SKM-1 (cell line): ENCODE data around the gene TRMT6.

Experiments
- DNase-seq: peaks from one replicate; lab custom pipeline; 2025; ENCODE audit not compliant: unreplicated experiment; lab: John Stamatoyannopoulos, UW

The TRMT6 gene

DNA sequence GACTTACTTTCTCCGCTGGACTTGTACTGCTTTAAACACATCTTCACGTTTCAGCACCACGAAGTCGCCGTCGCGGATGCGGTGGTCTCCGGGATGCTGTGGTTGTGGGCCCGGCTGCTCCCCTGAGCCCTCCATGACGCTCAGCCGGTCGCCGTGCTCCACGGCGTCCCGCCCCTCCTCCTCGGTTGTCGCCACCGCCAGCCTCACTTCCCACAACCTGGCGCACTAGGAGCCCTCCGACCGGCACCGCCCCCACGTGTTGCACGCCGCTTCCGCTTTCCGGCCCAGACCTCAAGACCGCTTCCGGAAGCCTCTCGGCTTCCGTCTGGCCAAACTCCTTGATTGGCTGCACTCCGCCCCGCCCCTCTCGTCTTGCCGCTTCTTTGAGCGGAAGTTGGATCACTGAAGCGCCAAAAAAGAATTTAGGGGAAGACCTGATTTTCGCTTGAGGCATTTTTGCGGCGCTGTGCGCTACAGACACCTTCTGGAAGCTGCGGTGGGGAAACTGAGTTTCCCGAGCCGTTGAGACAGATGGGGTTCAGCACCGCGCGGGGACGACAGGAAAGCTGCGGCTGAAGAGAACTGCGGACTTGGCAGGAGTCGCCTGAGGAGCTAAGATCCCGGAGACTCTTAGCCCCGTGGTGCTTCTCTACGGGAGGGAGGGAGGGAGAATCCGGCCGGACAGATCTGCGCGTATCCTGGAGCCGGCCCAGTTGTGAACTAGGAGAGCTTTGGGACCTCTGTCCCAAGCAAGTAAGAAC is at the start of gene TRMT6, which contains the start of gene MCM8:
Gene TRMT6, minus strand, starts transcription at position 263 of the 761 bp plus-strand sequence. Its CDS starts 128 bp downstream, at position 135.
Gene MCM8, plus strand, starts transcription at position 382 of the 761 bp plus-strand sequence. CDS start 1,364 bp downstream, outside the sequence.
- peak; percentile 78 for DNase-seq

GRCh38 chr20:5999783-6000182 is 49.5 kb upstream of the TRMT6 start:
- DNase-seq: no peak

GRCh38 chr20:5996765-5997164 is 46.4 kb upstream of the TRMT6 start:
- DNase-seq: peak; percentile 12

DNA sequence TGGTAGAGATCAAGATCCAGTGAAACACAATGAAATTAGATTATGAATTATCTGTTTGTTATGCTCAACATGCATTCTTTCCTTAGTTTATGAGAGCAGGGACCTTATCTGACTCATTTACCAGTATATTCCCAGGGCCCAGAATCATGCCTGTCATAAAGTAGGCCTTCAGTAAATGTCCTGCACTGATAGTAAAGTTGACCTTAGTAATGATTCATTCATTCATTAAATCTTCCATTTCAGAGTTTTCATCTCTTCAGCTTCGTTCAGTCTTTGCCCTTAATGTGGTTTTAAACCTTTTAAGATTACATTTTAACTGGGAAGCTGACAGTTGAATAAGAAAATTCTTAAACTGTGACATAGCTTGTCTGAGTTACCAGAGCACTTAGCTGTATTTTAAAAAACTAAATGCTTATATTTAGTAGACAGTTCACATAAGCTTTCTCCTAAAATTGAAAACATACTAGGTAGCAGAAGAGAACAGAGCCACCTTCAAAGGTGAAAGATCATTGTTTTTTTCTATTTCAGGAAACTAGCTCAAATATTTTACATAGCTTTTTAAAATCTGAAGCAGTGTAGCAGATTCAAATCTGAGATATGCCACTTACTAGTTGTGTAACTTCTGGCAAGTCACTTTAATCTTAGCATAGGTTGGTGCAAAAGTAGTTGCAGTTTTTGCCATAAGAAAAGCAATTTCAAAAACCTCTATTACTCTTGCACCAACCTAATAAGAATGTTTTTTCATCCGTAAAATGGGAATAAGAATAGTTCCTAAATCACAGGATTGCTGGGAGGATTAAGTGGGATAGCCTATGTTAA is 41.5 kb upstream of the TRMT6 start:
- DNase-seq: no peak

- DNase-seq: no peak
Observed at GRCh38 chr20:5990946-5991345, 40.6 kb upstream of the TRMT6 start.

DNA sequence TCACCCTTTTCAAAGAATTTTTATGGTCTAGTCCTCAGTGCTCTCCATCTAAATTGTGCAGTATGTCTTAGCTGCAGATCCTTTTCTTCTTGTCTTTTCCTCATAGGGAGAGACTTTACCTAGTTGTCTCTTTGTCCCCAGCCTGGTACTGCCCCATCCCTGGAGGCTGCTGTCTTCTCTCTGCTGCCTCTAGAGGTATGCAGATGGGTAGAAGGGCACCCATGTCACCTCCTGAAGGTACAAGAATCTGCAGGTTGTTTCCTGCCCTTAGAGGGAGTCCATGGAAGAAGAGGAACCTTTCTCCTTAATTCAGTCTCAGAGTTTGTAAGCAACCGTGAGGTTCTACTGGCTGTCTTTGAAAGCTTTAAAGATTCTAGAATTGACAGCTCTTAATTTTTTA is 39.2 kb upstream of the TRMT6 start:
- no peak for DNase-seq

GRCh38 chr20:5987383-5987782 is 37.0 kb upstream of the TRMT6 start:
- DNase-seq: no peak

- no peak for DNase-seq
Observed at GRCh38 chr20:5980720-5981538, 30.6 kb upstream of the TRMT6 start.

DNA sequence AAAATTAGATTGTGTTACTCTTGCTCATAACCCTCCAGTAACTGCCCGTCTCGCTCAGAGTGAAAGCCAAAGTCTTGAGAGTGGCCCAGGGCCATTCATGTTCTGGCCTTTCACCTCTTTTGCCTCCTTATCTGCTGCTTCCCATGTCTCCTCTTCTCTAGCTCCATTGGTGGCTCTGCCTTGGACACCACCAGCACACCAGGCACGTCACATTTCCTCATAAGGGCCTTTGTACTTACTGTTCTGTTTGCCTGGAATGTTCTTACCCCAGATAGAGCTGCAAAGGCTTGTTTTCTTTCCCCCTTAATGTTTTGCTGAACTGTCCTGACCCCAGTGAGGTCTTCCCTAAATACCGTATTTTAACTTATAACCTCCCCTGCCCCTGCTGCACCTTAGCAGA is 29.5 kb upstream of the TRMT6 start:
- no peak for DNase-seq

DNA sequence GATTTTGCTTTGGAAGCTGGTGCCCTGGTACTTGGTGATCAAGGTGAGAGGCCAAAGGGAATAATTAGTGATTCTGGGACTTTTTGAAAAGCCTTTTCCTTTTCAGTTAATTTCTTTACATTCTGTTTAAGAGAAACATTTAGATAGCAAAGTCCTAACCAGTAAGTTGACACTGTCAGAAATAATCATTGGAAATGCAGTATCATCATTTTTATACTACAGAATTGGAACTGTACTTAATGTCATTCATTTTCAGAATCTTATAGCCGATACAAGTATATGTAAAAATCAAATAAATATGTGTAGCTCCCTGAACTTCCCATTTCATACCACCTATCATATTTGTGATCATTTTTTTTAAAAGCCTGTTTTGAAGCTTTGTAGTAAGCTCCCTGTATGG is 27.6 kb upstream of the TRMT6 start:
- no peak for DNase-seq

- no peak for DNase-seq
Observed at GRCh38 chr20:5977223-5977622, 26.9 kb upstream of the TRMT6 start.

DNA sequence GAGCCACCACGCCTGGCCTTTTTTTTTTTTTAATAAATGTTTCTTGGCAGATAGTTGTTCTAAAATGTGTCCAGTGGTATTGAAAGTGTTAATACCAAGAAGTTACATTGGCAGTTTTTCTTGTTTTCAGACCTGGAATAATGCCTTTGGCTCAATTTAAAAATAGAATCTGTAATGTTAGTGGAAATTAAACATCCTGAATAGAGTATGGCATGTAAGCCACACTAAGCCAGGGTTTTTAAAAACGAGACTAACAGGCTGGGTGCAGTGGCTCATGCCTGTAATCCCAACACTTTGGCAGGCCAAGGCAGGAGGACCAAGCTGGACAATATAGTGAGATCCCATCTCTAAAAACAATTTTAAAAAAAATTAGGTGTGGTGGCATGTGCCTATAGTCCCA is 25.4 kb upstream of the TRMT6 start:
- DNase-seq: no peak

GRCh38 chr20:5974531-5974930 is 24.2 kb upstream of the TRMT6 start:
- no peak for DNase-seq

GRCh38 chr20:5973971-5974370 is 23.6 kb upstream of the TRMT6 start:
- DNase-seq: peak; percentile 12

GRCh38 chr20:5973172-5973571 is 22.8 kb upstream of the TRMT6 start:
- DNase-seq: no peak

- no peak for DNase-seq
Observed at GRCh38 chr20:5971203-5971602, 20.9 kb upstream of the TRMT6 start.

DNA sequence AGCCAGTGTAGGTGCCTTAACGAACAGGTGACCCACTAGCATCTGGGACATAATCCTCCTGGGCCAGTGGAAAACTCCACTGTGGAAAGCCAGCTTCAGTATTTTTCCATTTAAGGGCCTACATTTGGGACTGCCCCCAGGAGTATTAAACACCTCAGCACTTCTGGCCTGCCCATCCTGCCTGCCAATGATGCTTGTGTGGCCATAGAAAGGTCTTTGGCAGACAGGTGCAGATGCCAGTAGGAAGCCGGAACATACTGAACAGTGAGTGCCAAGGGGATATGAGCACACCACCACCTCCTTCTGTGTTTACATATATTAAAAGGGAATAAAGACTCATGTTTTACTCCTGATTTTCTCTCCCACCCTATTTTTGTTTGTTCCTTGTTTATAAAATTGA is 20.0 kb upstream of the TRMT6 start:
- DNase-seq: no peak

- DNase-seq: no peak
Observed at GRCh38 chr20:5969940-5970339, 19.6 kb upstream of the TRMT6 start.

DNA sequence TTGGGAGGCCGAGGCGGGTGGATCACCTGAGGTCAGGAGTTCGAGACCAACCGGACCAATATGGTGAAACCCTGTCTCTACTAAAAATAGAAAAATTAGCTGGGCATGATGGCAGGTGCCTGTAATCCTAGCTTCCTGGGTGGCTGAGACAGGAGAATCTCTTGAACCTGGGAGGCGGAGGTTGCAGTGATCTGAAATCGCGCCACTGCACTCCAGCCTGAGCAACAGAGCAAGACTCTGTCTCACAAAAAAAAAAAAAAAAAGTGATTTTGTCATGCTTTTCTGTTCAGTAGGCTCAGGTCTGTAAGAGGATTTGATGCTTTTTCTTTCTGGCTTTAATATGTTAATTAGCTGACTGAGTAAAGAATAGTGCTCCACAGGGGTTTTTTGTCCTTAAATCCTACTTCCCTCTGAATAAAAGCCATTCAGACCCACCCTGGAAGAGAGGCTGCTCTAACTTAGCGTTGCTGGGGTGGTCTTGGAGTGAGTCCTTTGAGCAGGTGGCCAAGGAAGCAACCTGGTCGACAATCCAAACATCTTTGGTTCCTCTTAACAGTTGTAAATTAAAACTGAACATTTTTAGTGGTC is 19.1 kb upstream of the TRMT6 start:
- no peak for DNase-seq

DNA sequence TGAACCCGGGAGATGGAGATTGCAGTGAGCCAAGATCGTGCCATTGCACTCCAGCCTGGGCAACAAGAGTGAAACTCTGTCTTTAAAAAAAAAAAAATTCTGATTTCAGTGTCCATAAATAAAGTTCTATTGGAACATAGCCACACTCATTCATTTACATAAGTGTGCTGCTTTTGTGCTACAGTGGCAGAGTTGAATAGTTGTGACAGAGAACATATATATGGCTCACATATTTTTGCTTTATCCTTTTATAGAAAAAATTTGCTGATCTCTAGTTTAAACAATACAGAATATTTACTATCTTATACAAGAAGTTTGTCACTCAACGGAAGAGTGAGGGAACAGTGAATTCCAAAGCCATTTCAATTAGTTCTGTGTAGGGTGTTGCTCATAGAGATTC is 18.1 kb upstream of the TRMT6 start:
- no peak for DNase-seq

DNA sequence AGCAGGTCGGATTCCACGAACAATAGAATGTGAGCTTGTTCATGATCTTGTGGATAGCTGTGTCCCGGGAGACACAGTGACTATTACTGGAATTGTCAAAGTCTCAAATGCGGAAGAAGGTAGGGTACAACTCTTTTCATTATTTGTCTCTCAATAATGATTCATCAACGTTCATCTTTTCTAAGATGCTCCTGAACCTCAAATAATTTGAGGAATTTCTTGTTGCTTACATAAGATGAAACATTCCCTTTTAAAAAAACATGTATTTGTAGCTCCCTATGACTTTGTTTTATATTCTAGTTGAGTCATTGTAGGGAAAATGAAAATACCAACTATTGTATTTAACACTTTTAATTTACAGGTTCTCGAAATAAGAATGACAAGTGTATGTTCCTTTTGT is 17.1 kb upstream of the TRMT6 start:
- no peak for DNase-seq
